MCF 10A (cell line): Measurements from ENCODE around the gene ALG11. TPM values are rescaled to one million over a fixed set of nuclear protein-coding genes. Genes with fewer than 3 reads are reported as not detected.

ENCODE experiments used
- BruUV-seq: library from RNA; stranded (reverse); fragments of 400-500 nt; replicated peaks from 2 replicates; lab custom pipeline; 2021; lab: Mats Ljungman, UMichigan
- CTCF ChIA-PET: fragments of 300-600 bp; sonication (Branson Sonifier 250); formaldehyde crosslinking; extraction: SDS; loops from one replicate; lab custom pipeline; 2021; ENCODE audit warnings: antibody characterized with exemption, inconsistent platforms; lab: Yijun Ruan, JAX
- POLR2A ChIA-PET: fragments of 300-600, 350-650 bp; sonication (Branson Sonifier 250); formaldehyde crosslinking; extraction: SDS; loops from one replicate; lab custom pipeline; 2020; ENCODE audit warnings: antibody characterized with exemption, inconsistent platforms; lab: Yijun Ruan, JAX
- DNase-seq: peaks from one replicate; pipeline ENCODE4 v3.0.0-alpha.2; 2018; ENCODE audit not compliant: unreplicated experiment
- H3K27ac Mint-ChIP-seq: one replicate; pipeline ENCODE4 v1.8.0; 2022; ENCODE audit warnings: mild to moderate bottlenecking, low read depth, mixed read lengths; ENCODE audit not compliant: unreplicated experiment
- H3K27me3 Mint-ChIP-seq: one replicate; pipeline ENCODE4 v1.8.0; 2022; ENCODE audit warnings: mixed read lengths; ENCODE audit not compliant: insufficient read depth, unreplicated experiment
- H3K36me3 Mint-ChIP-seq: one replicate; pipeline ENCODE4 v1.8.0; 2022; ENCODE audit warnings: mild to moderate bottlenecking, moderate library complexity, mixed read lengths; ENCODE audit not compliant: insufficient read depth, unreplicated experiment
- H3K4me1 Mint-ChIP-seq: one replicate; pipeline ENCODE4 v1.8.0; 2022; ENCODE audit warnings: mixed read lengths; ENCODE audit not compliant: insufficient read depth, unreplicated experiment
- H3K4me3 Mint-ChIP-seq: one replicate; pipeline ENCODE4 v1.8.0; 2022; ENCODE audit warnings: mild to moderate bottlenecking, moderate library complexity, mixed read lengths; ENCODE audit not compliant: unreplicated experiment
- H3K9me3 Mint-ChIP-seq: one replicate; pipeline ENCODE4 v1.8.0; 2022; ENCODE audit warnings: mixed read lengths; ENCODE audit not compliant: unreplicated experiment
- intact Hi-C: fragments of 100-400 bp; cut with micrococcal nuclease; formaldehyde crosslinking; loops from 2 replicates; pipeline ENCODE4 v1.14.1; 2022
- total RNA-seq: library from RNA; stranded (reverse); gene quantifications from 2 replicates; pipeline ENCODE4 v1.2.3, GENCODE V29; 2022
- TF ChIP-seq, protein P1 (sequence below): fragments of 200-600 bp; IDR thresholded peaks from one replicate; pipeline ENCODE4 v1.8.0; 2022; ENCODE audit warnings: antibody characterized with exemption, mild to moderate bottlenecking; ENCODE audit not compliant: unreplicated experiment

The ALG11 gene
- total RNA-seq, 1 experiment from 2014 or later, result 33.3 TPM

DNA sequence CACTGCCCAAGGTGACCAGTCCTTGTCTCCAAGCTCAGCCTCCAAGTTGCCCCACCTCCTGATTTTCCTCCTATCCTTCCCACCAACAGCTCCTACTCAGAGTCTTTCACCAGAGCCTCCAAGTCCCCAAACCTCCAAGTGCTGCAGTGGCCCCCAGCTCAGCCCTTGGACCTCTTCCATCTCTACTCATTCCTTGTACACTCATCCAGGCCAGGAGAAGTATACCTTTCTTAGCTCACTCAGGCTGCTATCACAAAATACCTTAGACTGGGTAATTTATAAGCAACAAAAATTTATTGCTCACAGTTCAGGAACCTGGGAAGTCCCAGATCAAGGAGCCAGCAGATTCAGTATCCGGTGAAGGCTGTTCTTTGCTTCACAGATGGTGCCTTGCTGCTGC is 12.3 kb upstream of the ALG11 start:
- no peak overlapping the region for H3K4me3 Mint-ChIP-seq
- H3K27me3 Mint-ChIP-seq, result peaks cover 12% of the 10 kb centered on the region
- ChIA-PET POLR2A (interaction anchor here (1.1 to 1.3 kb wide), 2 partner anchors 104 to 129 kb away, joined by 3 read pairs; partner anchors contain the start of gene NEK5), CTCF (interaction anchor here (0.5 to 10.2 kb wide), 13 partner anchors 8 to 797 kb away, joined by 3 to 97 read pairs (median 5); partner anchors contain the start of gene NEK5)
- DNase-seq, result no peak
- TF ChIP-seq, protein P1, sequence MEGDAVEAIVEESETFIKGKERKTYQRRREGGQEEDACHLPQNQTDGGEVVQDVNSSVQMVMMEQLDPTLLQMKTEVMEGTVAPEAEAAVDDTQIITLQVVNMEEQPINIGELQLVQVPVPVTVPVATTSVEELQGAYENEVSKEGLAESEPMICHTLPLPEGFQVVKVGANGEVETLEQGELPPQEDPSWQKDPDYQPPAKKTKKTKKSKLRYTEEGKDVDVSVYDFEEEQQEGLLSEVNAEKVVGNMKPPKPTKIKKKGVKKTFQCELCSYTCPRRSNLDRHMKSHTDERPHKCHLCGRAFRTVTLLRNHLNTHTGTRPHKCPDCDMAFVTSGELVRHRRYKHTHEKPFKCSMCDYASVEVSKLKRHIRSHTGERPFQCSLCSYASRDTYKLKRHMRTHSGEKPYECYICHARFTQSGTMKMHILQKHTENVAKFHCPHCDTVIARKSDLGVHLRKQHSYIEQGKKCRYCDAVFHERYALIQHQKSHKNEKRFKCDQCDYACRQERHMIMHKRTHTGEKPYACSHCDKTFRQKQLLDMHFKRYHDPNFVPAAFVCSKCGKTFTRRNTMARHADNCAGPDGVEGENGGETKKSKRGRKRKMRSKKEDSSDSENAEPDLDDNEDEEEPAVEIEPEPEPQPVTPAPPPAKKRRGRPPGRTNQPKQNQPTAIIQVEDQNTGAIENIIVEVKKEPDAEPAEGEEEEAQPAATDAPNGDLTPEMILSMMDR, result no peak
- peaks cover 22% of the 10 kb centered on the region for H3K4me1 Mint-ChIP-seq
- no peaks in the 10 kb centered on the region for H3K36me3 Mint-ChIP-seq
- intact Hi-C loops, result loop anchor here (5.0 kb wide), 2 partner anchors 103 to 452 kb away; partner anchors contain the start of gene VPS36
- H3K27ac Mint-ChIP-seq, result no peak overlapping the region
- BruUV-seq, result no TSS peak
- H3K9me3 Mint-ChIP-seq, result no peaks in the 10 kb centered on the region

DNA sequence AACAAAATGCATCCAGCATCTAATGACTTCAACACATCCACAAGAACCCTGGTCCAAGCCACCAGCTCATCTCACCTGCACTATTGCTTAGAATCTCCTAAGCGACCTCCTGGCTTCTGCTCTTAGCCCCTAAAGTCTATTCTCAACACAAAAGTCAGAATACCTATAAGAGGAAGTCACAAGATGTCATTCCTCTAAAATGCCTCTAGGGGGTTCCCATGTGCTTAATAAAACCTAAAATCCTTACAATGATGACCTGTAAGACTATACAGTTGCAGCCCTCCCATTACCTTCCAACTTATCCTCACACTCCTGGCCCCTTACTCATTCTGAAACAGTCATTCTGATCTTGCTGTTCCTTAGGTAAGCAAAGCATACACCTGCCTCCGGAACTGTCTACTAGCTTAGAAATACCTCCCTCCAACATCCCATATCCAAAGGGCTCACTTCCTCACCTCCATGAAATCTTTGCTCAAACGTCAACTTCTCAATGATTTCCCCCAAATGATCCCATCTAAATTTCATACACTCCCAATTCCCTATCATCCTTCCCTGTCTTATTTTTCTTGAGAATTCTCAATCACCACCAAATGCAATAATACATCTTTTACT is 11.0 kb upstream of the ALG11 start:
- TF ChIP-seq, protein P1, result peak; percentile 60
- POLR2A ChIA-PET, result interaction anchor here (1.1 to 3.9 kb wide), 2 partner anchors 11 to 126 kb away, joined by 3 to 13 read pairs; partner anchors contain the start of gene ALG11
- H3K27ac Mint-ChIP-seq, result no peak overlapping the region
- H3K36me3 Mint-ChIP-seq, result no peaks in the 10 kb centered on the region
- H3K9me3 Mint-ChIP-seq, result no peaks in the 10 kb centered on the region
- CTCF ChIA-PET, result interaction anchor here (0.6 to 10.2 kb wide), 25 partner anchors 9 to 607 kb away, joined by 3 to 97 read pairs (median 4); partner anchors contain the start of genes ALG11, ATP7B, NEK3 and NEK5
- no peak overlapping the region for H3K4me3 Mint-ChIP-seq
- peaks cover 27% of the 10 kb centered on the region for H3K4me1 Mint-ChIP-seq
- H3K27me3 Mint-ChIP-seq, result peaks cover 12% of the 10 kb centered on the region
- BruUV-seq, result no TSS peak
- peak; percentile 51 for DNase-seq
- intact Hi-C loops, result loop anchor here (1.0 to 5.0 kb wide), 4 partner anchors 126 to 451 kb away; partner anchors contain the start of gene VPS36

DNA sequence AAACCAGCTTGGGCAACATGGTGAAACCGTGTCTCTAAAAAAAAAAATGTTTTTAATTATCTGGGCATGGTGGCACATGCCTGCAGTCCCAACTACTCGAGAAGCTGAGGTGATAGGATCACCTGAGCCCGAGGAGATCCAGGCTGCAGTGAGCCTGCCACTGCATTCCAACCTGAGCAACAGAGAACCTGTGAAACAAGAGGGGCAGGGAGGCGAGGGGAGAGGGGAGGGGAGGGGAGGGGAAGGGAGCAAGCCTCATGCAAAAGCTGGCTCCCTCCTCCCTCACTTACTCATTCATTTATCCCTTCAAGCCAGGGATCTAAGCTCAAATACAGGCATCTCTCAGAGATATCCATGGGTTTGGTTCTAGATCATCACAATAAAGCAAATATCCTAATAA is 9.8 kb upstream of the ALG11 start:
- ChIA-PET POLR2A (interaction anchor here (3.9 kb wide), 1 partner anchor 10 kb away, joined by 13 read pairs; the partner anchor contains the start of gene ALG11), CTCF (interaction anchor here (0.5 to 10.2 kb wide), 13 partner anchors 10 to 448 kb away, joined by 3 to 97 read pairs (median 4); partner anchors contain the start of genes ALG11 and NEK5)
- Mint-ChIP-seq H3K4me1 (peaks cover 34% of the 10 kb centered on the region), H3K9me3 (no peaks in the 10 kb centered on the region), H3K27ac (no peak overlapping the region), H3K27me3 (peaks cover 12% of the 10 kb centered on the region), H3K4me3 (no peak overlapping the region), H3K36me3 (no peaks in the 10 kb centered on the region)
- intact Hi-C loops, result loop anchor here (5.0 kb wide), 1 partner anchor 450 kb away; the partner anchor contains the start of gene VPS36
- no peak for DNase-seq
- no TSS peak for BruUV-seq
- TF ChIP-seq, protein P1, result no peak

DNA sequence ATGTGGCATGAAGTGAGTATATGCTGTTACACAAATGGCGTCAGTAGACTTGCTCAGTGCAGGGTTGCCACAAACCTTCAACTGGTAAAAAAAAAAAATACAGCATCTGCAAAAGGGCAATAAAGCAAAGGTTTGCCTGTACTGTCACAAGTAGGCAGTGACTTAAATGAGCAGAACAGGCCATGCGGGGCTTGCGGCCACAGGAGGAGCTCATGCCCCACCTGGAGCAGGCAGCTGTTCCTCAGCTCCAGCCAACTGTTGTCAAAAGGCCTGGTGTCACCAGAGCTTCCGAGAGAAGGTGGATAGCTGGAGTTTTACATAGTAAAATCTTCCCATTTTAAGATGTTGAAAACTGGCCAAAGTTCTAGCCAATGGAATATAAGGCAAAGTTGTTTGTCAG is 8.7 kb upstream of the ALG11 start:
- peaks cover 12% of the 10 kb centered on the region for H3K27me3 Mint-ChIP-seq
- no peak for DNase-seq
- no peak overlapping the region for H3K4me3 Mint-ChIP-seq
- CTCF ChIA-PET, result interaction anchor here (0.8 to 10.2 kb wide), 6 partner anchors 27 to 188 kb away, joined by 3 to 97 read pairs (median 4); partner anchors contain the start of gene NEK5
- H3K36me3 Mint-ChIP-seq, result no peaks in the 10 kb centered on the region
- H3K9me3 Mint-ChIP-seq, result no peaks in the 10 kb centered on the region
- TF ChIP-seq, protein P1, result no peak
- intact Hi-C loops, result loop anchor here (5.0 kb wide), 1 partner anchor 449 kb away; the partner anchor contains the start of gene VPS36
- no peak overlapping the region for H3K27ac Mint-ChIP-seq
- POLR2A ChIA-PET, result interaction anchor here (1.0 to 3.9 kb wide), 3 partner anchors 9 to 447 kb away, joined by 3 to 13 read pairs (median 4); partner anchors contain the start of genes ALG11 and VPS36
- H3K4me1 Mint-ChIP-seq, result peaks cover 34% of the 10 kb centered on the region
- BruUV-seq, result no TSS peak
